Left ventricle myocardium superior (tissue), 1 donor: ENCODE results near the gene TRIB2. TPM values are rescaled to one million over a fixed set of nuclear protein-coding genes. Genes with fewer than 3 reads are reported as not detected.

ENCODE experiments used
- ATAC-seq: fragments of 200-7000 bp; cut with Tn5 transposase; one replicate; pipeline ENCODE4 v1.9.1; 2020; ENCODE audit warnings: mild to moderate bottlenecking, moderate library complexity
- DNase-seq: peaks from one replicate; pipeline ENCODE4 v3.0.0-alpha.2; 2020
- intact Hi-C: fragments of 100-400 bp; cut with micrococcal nuclease; formaldehyde crosslinking; loops from one replicate; pipeline ENCODE4 v1.11.0; 2022
- total RNA-seq: library from RNA; stranded (reverse); fragmentation: NEBNext Ultra II Directional; extraction: Animal tissue kit (Norgen Biotek cat#: 25700); gene quantifications from one replicate; pipeline ENCODE4 v1.2.1, GENCODE V29; 2021
- donor health status: DM: no; HTN: yes; CAD: no; lungs with severe emphysema.

The TRIB2 gene
- total RNA-seq, 1 donor from 2014 or later = 29.4 TPM

DNA sequence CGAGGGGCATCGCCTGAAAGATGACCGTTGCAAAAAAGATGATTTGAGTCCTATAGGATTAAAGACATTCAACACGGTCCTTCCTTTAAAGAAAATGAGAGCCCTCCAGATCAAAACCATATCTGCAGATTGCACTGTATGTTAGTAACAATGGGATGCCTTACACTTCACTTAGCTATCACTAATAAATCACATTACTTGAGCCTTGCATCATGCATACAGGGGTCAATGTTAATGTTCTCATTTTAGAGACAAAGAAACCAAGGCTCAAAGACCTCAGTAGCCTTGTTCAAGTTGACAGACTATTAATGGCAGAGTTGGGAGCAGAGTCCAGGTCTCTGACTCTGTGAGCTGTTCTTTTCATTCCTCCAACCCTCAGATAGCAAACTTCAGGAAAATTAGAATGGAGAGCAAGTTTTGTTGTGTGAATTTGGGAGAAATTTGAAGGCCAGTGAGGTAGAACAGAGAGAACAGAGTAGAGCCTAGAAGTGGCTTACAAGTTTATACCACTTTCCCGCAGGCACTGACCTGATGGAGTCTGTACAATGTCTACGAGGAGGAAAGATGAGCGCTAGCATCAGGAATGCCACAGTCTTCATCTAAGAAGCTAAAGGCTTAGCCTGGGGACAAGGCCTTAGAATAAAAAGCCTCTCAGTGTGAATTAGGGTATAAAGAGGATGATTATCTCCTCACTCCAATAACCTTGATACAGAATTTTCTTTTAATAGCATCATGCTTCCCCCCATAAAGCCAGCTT, 48.3 kb downstream of the TRIB2 start:
- intact Hi-C loops = no loop called here
- ATAC-seq = no peak
- DNase-seq = no peak

- ATAC-seq = no peak
- intact Hi-C loops = no loop called here
These were observed 49.7 kb downstream of the TRIB2 start for GRCh38 chr2:12766421-12766879.

DNA sequence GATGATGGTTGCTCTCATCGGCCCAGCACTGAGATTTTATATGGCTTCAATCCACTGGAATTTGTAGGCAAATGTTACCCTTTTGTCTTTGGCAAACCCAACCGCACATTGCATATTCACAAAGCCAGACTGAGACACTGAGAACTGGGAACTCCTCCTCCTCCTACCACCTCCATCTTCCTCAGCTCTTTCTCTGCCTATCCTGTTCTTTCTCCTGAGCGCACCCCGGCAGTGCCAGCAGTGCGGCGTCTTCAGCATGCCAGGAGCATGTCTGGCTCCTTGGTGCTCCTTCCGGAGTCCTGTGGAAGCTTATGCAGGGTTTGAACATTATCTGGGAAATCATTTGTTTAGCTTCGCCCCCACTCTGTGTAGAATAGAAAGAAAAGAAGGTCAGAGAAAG, 50.8 kb downstream of the TRIB2 start:
- intact Hi-C loops = no loop called here
- DNase-seq (no peak), ATAC-seq (no peak)

More at GRCh38 chr2:12766421-12766879, 49.7 kb downstream of the TRIB2 start:
- no peak for DNase-seq

- ATAC-seq = no peak
- intact Hi-C loops = no loop called here
- no peak for DNase-seq
These were observed 51.4 kb downstream of the TRIB2 start for GRCh38 chr2:12767996-12768624.

DNA sequence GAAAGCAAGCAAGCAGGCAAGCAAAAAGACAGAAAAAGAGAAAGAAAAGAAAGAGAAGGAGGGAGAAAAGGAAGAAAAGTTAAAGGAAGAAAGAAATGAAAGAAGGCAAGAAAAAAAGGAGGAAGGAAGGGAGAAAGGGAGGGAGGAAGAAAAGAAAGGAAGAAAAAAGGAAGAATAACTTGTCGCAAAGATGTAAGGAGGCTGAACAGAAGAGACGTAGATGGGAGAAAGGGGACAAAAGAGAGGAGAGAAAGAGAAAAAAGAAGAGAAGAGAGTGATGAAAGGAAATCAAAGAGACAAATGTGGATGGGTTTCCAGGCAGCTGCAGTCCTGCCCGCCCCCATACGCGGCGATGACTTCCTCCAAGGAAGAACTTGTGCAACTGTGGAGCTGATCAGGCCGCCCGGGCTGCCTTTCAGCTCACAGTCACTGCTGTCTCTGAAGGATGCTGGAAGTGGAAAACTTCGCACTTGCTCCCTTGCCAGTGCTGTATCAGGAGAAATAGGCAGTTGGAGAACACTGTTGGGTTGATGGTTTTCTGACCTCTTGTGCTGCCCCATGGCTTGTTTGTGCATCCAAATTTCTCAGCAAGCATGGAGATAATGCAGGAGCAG, 52.9 kb downstream of the TRIB2 start:
- ATAC-seq (peak; percentile 93), DNase-seq (peak; percentile 83)
- intact Hi-C loops = no loop called here

GRCh38 chr2:12770300-12770968, 53.7 kb downstream of the TRIB2 start:
- intact Hi-C loops = no loop called here
- DNase-seq (no peak), ATAC-seq (no peak)

GRCh38 chr2:12771154-12771553, 54.4 kb downstream of the TRIB2 start:
- intact Hi-C loops = no loop called here
- DNase-seq (no peak), ATAC-seq (no peak)

GRCh38 chr2:12773586-12774394, 57.1 kb downstream of the TRIB2 start:
- intact Hi-C loops = no loop called here
- DNase-seq = no peak
- ATAC-seq = no peak

GRCh38 chr2:12774395-12774727, 57.6 kb downstream of the TRIB2 start:
- ATAC-seq = no peak
- no peak for DNase-seq
- intact Hi-C loops = no loop called here

- DNase-seq (no peak), ATAC-seq (no peak)
- intact Hi-C loops = no loop called here
These were observed 59.8 kb downstream of the TRIB2 start for GRCh38 chr2:12776521-12776961.

- intact Hi-C loops = no loop called here
- ATAC-seq = no peak
- no peak for DNase-seq
These were observed 61.6 kb downstream of the TRIB2 start for GRCh38 chr2:12778369-12778768.

DNA sequence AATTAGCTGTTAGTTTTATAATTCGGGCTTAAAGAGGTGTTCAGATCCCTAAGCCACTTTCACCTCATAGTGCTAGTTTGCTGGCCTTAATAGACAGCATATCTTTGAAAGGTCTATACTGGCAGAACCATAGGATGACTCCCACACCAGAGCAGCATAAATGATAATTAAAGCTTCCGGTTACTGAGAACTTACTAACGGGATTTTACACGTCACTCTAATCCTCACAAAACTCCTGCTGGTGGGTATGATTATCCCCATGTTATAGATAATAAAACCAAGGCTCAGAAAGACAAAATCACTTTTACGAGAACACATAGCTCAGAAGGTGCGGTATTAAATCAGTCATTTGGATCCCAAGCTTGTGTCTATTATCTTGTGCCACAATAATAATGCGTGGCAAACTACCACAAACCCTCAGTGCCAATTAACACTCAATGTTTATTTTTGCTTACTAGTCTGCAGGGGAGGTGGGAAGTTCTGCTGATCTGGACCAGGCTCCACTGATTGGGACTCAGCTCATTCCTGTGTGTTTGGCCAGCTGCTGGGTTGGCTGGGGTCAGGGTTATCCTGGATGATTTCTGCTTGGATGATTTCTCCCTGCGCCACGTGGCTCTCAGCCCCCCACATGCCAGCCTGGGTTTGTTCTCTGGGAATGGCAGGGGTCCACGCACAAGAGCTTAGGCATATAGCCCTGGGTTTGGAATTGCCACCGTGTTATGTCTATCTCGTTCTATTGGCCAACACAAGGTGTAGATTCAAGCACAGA, 62.3 kb downstream of the TRIB2 start:
- ATAC-seq (no peak), DNase-seq (no peak)
- intact Hi-C loops = no loop called here

DNA sequence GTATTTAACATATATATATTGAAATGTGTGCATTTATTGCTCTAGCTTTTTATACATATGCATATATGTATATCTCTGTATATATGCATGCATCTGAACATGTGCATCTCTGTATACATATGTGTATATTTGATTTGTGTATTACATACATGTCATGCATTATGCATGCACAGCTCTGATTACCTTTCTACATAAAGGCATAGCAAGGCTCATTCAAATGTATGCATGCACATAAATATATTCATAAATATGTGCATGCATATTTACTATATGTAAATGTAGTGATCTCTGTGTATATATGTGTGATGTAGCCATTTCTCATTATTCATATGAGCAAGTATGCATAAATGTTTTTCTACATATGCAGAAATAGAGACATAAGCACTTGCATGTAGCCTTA, 64.6 kb downstream of the TRIB2 start:
- no peak for ATAC-seq
- no peak for DNase-seq
- intact Hi-C loops = no loop called here

DNA sequence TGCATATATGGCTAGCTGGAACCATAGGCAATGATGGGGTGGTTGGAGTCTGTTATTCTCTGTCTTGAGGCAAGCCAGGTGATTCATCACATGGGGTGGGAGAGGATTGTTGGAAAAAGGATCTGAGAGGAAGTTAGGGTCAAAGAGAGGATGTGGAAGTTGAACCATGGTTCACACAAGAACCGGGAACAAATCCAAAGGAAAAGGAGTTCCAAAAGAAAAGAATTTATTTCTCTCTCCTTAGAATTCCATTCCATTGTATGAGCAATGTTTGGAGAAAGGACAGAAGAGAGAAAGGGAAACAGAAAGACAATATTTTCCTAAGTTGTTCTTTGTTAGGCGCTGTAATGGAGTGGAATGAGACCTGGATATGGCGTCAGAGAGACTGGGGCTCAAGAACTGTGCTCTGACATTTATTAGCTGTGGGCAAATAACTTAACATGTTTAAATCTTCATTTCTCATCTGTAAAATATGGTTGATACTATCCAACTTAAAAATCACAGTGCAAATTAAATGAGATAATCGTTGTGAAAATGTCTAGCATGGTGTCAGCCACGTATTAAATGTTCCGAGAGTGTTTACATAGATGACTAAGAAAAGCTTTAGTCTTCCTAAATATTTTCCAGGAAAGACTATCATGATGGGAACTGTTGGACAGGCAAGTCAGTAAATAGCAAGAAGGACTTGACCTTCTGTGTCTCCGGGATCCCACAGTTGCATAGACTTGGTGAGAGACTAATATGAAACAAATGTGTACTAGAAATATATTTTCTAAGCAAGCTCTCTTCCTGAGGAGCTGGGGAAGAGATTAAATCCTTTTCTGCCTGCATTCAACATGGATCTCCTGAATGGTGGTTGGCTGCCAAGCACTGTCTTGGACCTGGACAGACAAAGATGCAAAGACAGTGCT, 71.4 kb downstream of the TRIB2 start:
- intact Hi-C loops = no loop called here
- ATAC-seq = peak; percentile 88
- DNase-seq = peak; percentile 38

DNA sequence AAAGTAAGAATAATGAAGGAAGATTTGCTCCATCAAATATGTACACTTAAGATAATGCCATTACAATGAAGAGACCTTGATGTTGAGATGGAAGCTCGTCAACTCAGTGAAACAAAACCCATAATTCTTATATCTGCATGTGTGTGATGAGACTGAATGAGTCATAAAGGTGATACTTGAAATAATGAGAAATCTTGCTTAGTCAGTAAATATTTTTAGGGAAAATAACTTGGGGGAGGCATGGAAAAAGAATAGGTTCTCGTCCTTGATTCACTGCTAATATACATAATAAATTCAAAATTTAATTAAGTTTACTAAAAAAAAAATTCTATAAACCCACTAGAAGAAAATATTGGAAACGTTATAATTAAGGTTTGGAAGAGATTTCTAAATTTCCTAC, 75.2 kb downstream of the TRIB2 start:
- intact Hi-C loops = no loop called here
- ATAC-seq = no peak
- DNase-seq = no peak
